Measurements from ENCODE around the gene GBP4.

GBP4 gene

GRCh38 chr1:89149229-89149628, 49.5 kb downstream of the GBP4 start:
- peak; percentile 43 for TF ChIP-seq CTCF (IDR thresholded peaks at IDR 0.05; ENCODE audit: low read depth, low read length)
- no peak for DNase-seq (ENCODE audit: extremely low read depth, low read depth)

- DNase-seq (ENCODE audit: extremely low read depth, low read depth) = no peak
These were observed 50.8 kb downstream of the GBP4 start for GRCh38 chr1:89147678-89148658.

GRCh38 chr1:89146721-89147120, 52.0 kb downstream of the GBP4 start:
- no peak for TF ChIP-seq CTCF (IDR thresholded peaks at IDR 0.05; ENCODE audit: low read depth, low read length)
- no peak for DNase-seq (ENCODE audit: extremely low read depth, low read depth)

More at GRCh38 chr1:89147678-89148658, 50.8 kb downstream of the GBP4 start:
- TF ChIP-seq CTCF (IDR thresholded peaks at IDR 0.05; ENCODE audit: low read depth, low read length) = no peak

GRCh38 chr1:89143484-89143883, 55.3 kb downstream of the GBP4 start:
- DNase-seq (ENCODE audit: extremely low read depth, low read depth) = no peak
- TF ChIP-seq CTCF (IDR thresholded peaks at IDR 0.05; ENCODE audit: low read depth, low read length) = no peak

- no peak for TF ChIP-seq CTCF (IDR thresholded peaks at IDR 0.05; ENCODE audit: low read depth, low read length)
- DNase-seq (ENCODE audit: extremely low read depth, low read depth) = no peak
These were observed 56.6 kb downstream of the GBP4 start for GRCh38 chr1:89142160-89142559.

- no peak for TF ChIP-seq CTCF (IDR thresholded peaks at IDR 0.05; ENCODE audit: low read depth, low read length)
- no peak for DNase-seq (ENCODE audit: extremely low read depth, low read depth)
These were observed 65.0 kb downstream of the GBP4 start for GRCh38 chr1:89133747-89134146.
